GM18526 (cell line): ENCODE measurements around the gene SH3RF3.

ENCODE experiments used
- POLR2A ChIP-seq: IDR thresholded peaks from 3 replicates; pipeline ENCODE4 v1.6.1; 2011; ENCODE audit not compliant: insufficient read length; ENCODE audit errors: extremely low read depth

Gene SH3RF3

GRCh38 chr2:109218087-109218791 lies 89.2 kb downstream of the SH3RF3 start:
- TF ChIP-seq POLR2A, result no peak

GRCh38 chr2:109218792-109219126 lies 89.8 kb downstream of the SH3RF3 start:
- no peak for TF ChIP-seq POLR2A

- TF ChIP-seq POLR2A, result no peak
Observed at GRCh38 chr2:109220860-109221259, 91.9 kb downstream of the SH3RF3 start.

- no peak for TF ChIP-seq POLR2A
Observed at GRCh38 chr2:109222422-109222821, 93.4 kb downstream of the SH3RF3 start.

- TF ChIP-seq POLR2A, result no peak
Observed at GRCh38 chr2:109222825-109223471, 93.9 kb downstream of the SH3RF3 start.

GRCh38 chr2:109223490-109223889 lies 94.5 kb downstream of the SH3RF3 start:
- TF ChIP-seq POLR2A, result no peak

GRCh38 chr2:109225170-109225782 lies 96.3 kb downstream of the SH3RF3 start:
- no peak for TF ChIP-seq POLR2A

- no peak for TF ChIP-seq POLR2A
Observed at GRCh38 chr2:109226128-109226527, 97.1 kb downstream of the SH3RF3 start.

GRCh38 chr2:109226622-109227021 lies 97.6 kb downstream of the SH3RF3 start:
- no peak for TF ChIP-seq POLR2A

- no peak for TF ChIP-seq POLR2A
Observed at GRCh38 chr2:109229094-109229675, 100.2 kb downstream of the SH3RF3 start.

- no peak for TF ChIP-seq POLR2A
Observed at GRCh38 chr2:109230941-109231420, 102.0 kb downstream of the SH3RF3 start.

GRCh38 chr2:109231428-109231827 lies 102.4 kb downstream of the SH3RF3 start:
- no peak for TF ChIP-seq POLR2A

GRCh38 chr2:109231996-109232705 lies 103.1 kb downstream of the SH3RF3 start:
- no peak for TF ChIP-seq POLR2A

- no peak for TF ChIP-seq POLR2A
Observed at GRCh38 chr2:109232909-109233308, 103.9 kb downstream of the SH3RF3 start.

- TF ChIP-seq POLR2A, result no peak
Observed at GRCh38 chr2:109233643-109234042, 104.6 kb downstream of the SH3RF3 start.
